Endothelial cell of umbilical vein (primary cell): ENCODE results near the gene ADTRP. TPM values are rescaled to one million over a fixed set of nuclear protein-coding genes. Genes with fewer than 3 reads are reported as not detected.

ENCODE experiments used
- BruUV-seq: library from RNA; stranded (reverse); fragments of 400-500 nt; replicated peaks from 2 replicates; lab custom pipeline; 2021; lab: Mats Ljungman, UMichigan
- CTCF ChIA-PET: fragments of 300-600, 350-600 bp; sonication (Branson Sonifier 250); formaldehyde crosslinking; loops from one replicate; lab custom pipeline; 2021; ENCODE audit warnings: antibody characterized with exemption, inconsistent platforms; lab: Charles Lee
- POLR2A ChIA-PET: fragments of 300-600, 350-600 bp; sonication (Branson Sonifier 250); formaldehyde crosslinking; loops from one replicate; lab custom pipeline; 2021; ENCODE audit warnings: antibody characterized with exemption, inconsistent platforms; lab: Charles Lee
- DNase-seq: peaks from one replicate; pipeline ENCODE4 v3.0.0-alpha.2; 2011; ENCODE audit warnings: low read depth, low spot score
- FAIRE-seq: peaks from 2 replicates; lab custom pipeline; 2011; peaks lifted over from hg19 to GRCh38; lab: Jason Lieb, UNC
- H2AFZ ChIP-seq: 2 replicates; pipeline ENCODE4 v1.6.0; 2012; ENCODE audit warnings: low read depth, low read length, control low read depth, inconsistent platforms
- H3K27ac ChIP-seq: 2 replicates; pipeline ENCODE4 v1.5.1; 2011; ENCODE audit warnings: low read depth, mild to moderate bottlenecking, control low read depth, low read length, moderate library complexity; ENCODE audit not compliant: insufficient read depth
- H3K27me3 ChIP-seq, 2 experiments: 2 replicates each; pipeline versions ENCODE4 v1.6.0 to v1.6.1; 2011; ENCODE audit warnings: low read length in 2 of 2, mixed read lengths in 1 of 2; ENCODE audit not compliant: control insufficient read depth in 2 of 2, insufficient read depth in 2 of 2
- H3K36me3 ChIP-seq, 2 experiments: 2 replicates in 1 of 2; 3 replicates in 1 of 2; pipeline ENCODE4 v1.5.1; 2011; ENCODE audit warnings: low read length in 2 of 2, mild to moderate bottlenecking in 1 of 2, moderate library complexity in 1 of 2; ENCODE audit not compliant: control insufficient read depth in 2 of 2, insufficient read depth in 2 of 2; ENCODE audit errors: extremely low read depth in 1 of 2
- H3K4me1 ChIP-seq: 3 replicates; pipeline ENCODE4 v1.5.1; 2011; ENCODE audit warnings: mild to moderate bottlenecking, low read length; ENCODE audit not compliant: control insufficient read depth, insufficient read depth; ENCODE audit errors: extremely low read depth
- H3K4me2 ChIP-seq: 2 replicates; pipeline ENCODE4 v1.6.1; 2011; ENCODE audit warnings: low read length, control low read depth, mixed read lengths; ENCODE audit not compliant: insufficient read depth
- H3K4me3 ChIP-seq, 3 experiments: fragments of 200-600 bp in 1 of 3; sonication (generic), shearing (Covaris generic) in 1 of 3; replicated peaks in 1 of 3; 2 replicates each; pipeline ENCODE4 v1.5.1; 2011 to 2016; ENCODE audit warnings: control low read depth in 3 of 3, low read length in 3 of 3, mild to moderate bottlenecking in 2 of 3, inconsistent platforms in 1 of 3, low read depth in 1 of 3, moderate library complexity in 1 of 3; ENCODE audit not compliant: insufficient read depth in 1 of 3
- H3K79me2 ChIP-seq: 2 replicates; pipeline ENCODE4 v1.6.0; 2012; ENCODE audit warnings: low read length, inconsistent platforms; ENCODE audit not compliant: control insufficient read depth, insufficient read depth
- H3K9ac ChIP-seq: replicated peaks from 2 replicates; pipeline ENCODE3; 2011; ENCODE audit warnings: low read length, control low read depth; ENCODE audit not compliant: insufficient read depth; ENCODE audit errors: extremely low read depth
- H3K9me1 ChIP-seq: replicated peaks from 3 replicates; pipeline ENCODE4 v1.6.0; 2011; ENCODE audit warnings: mild to moderate bottlenecking, low read length; ENCODE audit not compliant: control insufficient read depth, insufficient read depth; ENCODE audit errors: extremely low read depth
- H3K9me3 ChIP-seq: replicated peaks from 2 replicates; pipeline ENCODE4 v1.5.1; 2012; ENCODE audit warnings: low read length, inconsistent platforms; ENCODE audit not compliant: control insufficient read depth, insufficient read depth
- H4K20me1 ChIP-seq: replicated peaks from 2 replicates; pipeline ENCODE3; 2011; ENCODE audit warnings: mild to moderate bottlenecking, low read length; ENCODE audit not compliant: control insufficient read depth, insufficient read depth; ENCODE audit errors: extremely low read depth
- EZH2 ChIP-seq: IDR thresholded peaks from 2 replicates; pipeline ENCODE4 v1.6.1; 2012; ENCODE audit warnings: borderline replicate concordance, low read depth, mild to moderate bottlenecking, moderate library complexity, low read length, inconsistent platforms; ENCODE audit not compliant: severe bottlenecking
- FOS ChIP-seq: IDR thresholded peaks from 2 replicates; pipeline ENCODE4 v1.6.1; 2011; ENCODE audit warnings: mild to moderate bottlenecking, low read length, moderate library complexity, borderline replicate concordance; ENCODE audit not compliant: insufficient read depth
- GATA2 ChIP-seq: IDR thresholded peaks from 2 replicates; pipeline ENCODE4 v1.7.0; 2011; ENCODE audit warnings: low read depth, mild to moderate bottlenecking, moderate library complexity, mixed read lengths, low read length; ENCODE audit not compliant: insufficient read length, insufficient read depth
- JUN ChIP-seq: IDR thresholded peaks from 2 replicates; pipeline ENCODE4 v1.6.1; 2011; ENCODE audit warnings: borderline replicate concordance, low read depth; ENCODE audit not compliant: insufficient read length, insufficient read depth
- MYC ChIP-seq: IDR thresholded peaks from one replicate; pipeline ENCODE4 v1.6.1; 2011; ENCODE audit warnings: mild to moderate bottlenecking, low read depth, low read length
- POLR2A ChIP-seq: IDR thresholded peaks from 2 replicates; pipeline ENCODE4 v1.6.1; 2012; ENCODE audit warnings: low read depth, mild to moderate bottlenecking, control low read depth, low read length
- POLR2AphosphoS5 ChIP-seq: IDR thresholded peaks from 2 replicates; pipeline ENCODE4 v1.6.1; 2012; ENCODE audit warnings: low read depth, mild to moderate bottlenecking, control low read depth, low read length, moderate library complexity; ENCODE audit not compliant: insufficient read depth
- dilution Hi-C: fragments of 300-500 bp; cut with MboI; formaldehyde crosslinking; loops from one replicate; pipeline ENCODE4 v1.15.0; 2019; ENCODE audit warnings: low sequenced_read_pairs; ENCODE audit not compliant: extremely low pct_ligation_motif_present
- intact Hi-C: fragments of 100-400 bp; cut with micrococcal nuclease; formaldehyde crosslinking; loops from one replicate; pipeline ENCODE4 v1.10.0; 2022
- polyA plus RNA-seq, 4 experiments: library from polyadenylated mRNA; depleted of rRNA in 3 of 4; stranded (reverse) in 3 of 4; unstranded in 1 of 4; fragments of >200 nt; gene quantifications; 2 replicates each; pipeline versions ENCODE4 v1.2.1 to v1.2.3, GENCODE V29; 2011 to 2012; ENCODE audit warnings: missing spikeins in 1 of 4
- total RNA-seq: library from RNA; stranded (reverse); gene quantifications from 2 replicates; pipeline ENCODE4 v1.2.3, GENCODE V29; 2021
- TF ChIP-seq, protein P1 (sequence below): IDR thresholded peaks from 2 replicates; pipeline ENCODE4 v1.6.1; 2011; ENCODE audit not compliant: insufficient read depth, insufficient read length
- TF ChIP-seq, protein P2 (sequence below), 2 donors: IDR thresholded peaks; 1 replicate in 1 of 2; 2 replicates in 1 of 2; pipeline ENCODE4 v1.5.1; 2011; ENCODE audit warnings: low read length in 2 of 2, mild to moderate bottlenecking in 2 of 2, moderate library complexity in 2 of 2, control low read depth in 1 of 2, inconsistent platforms in 1 of 2, low read depth in 1 of 2; ENCODE audit not compliant: insufficient read depth in 1 of 2; ENCODE audit errors: extremely low read depth in 1 of 2

The ADTRP gene
- total and polyA plus RNA-seq, 2 donors (not counting 3 experiments of a cell fraction or from before 2014, with no cell fraction given) = 3.3 to 4.4 TPM

DNA sequence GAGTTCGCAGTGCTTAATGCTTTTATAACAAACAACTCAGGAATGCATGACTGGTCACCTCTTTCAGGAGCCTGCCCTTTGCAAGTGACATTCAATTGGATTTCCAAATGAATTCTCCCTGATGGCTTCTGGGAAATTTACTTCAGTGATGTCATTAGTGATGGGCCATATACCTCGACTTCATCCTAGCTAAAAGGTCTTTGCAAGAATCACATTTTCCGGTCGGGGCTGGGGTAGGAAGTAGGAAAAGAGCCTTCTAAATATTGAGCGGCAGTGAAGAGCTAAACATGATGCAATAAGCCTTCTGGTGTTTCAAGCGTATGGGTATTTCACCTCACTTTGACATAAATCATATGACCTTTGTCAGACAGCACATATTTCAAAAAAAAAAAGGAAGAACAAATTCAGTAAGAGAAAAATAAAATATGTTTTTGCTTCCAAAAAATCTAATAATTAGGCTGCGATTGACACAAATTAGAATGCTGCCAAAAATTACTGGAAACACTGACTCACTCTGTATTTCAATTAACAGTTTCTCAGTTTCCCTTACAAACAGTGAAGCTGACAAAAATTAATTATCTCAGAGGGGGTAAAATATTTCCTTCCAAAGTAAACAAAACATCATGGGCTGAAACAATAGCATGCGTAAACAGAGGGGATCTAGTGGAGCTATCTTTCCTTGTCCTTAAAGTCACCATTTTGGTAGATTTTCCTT lies 39.8 kb downstream of the ADTRP start:
- Histone ChIP-seq H3K27ac (no peak overlapping the region), H3K4me2 (no peak overlapping the region), H4K20me1 (no peaks in the 10 kb centered on the region), H3K9me1 (no peaks in the 10 kb centered on the region), H3K36me3 (no peaks in the 10 kb centered on the region), H3K27me3 (no peaks in the 10 kb centered on the region), H3K4me3 (no peak overlapping the region), H3K79me2 (peaks cover 89% of the 10 kb centered on the region), H3K9ac (no peak overlapping the region), H3K9me3 (no peaks in the 10 kb centered on the region), H2AFZ (no peak overlapping the region), H3K4me1 (no peaks in the 10 kb centered on the region)
- POLR2A ChIA-PET = no interaction called here
- BruUV-seq = no TSS peak
- intact Hi-C loops (no loop called here), dilution Hi-C loops (no loop called here)
- FAIRE-seq (no peak), DNase-seq (peak; percentile 62)
- TF ChIP-seq JUN (no peak), FOS (no peak), POLR2A (no peak), POLR2AphosphoS5 (no peak), GATA2 (no peak), EZH2 (no peak), MYC (no peak)
- TF ChIP-seq, protein P1, sequence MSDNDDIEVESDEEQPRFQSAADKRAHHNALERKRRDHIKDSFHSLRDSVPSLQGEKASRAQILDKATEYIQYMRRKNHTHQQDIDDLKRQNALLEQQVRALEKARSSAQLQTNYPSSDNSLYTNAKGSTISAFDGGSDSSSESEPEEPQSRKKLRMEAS = no peak
- TF ChIP-seq, protein P2, sequence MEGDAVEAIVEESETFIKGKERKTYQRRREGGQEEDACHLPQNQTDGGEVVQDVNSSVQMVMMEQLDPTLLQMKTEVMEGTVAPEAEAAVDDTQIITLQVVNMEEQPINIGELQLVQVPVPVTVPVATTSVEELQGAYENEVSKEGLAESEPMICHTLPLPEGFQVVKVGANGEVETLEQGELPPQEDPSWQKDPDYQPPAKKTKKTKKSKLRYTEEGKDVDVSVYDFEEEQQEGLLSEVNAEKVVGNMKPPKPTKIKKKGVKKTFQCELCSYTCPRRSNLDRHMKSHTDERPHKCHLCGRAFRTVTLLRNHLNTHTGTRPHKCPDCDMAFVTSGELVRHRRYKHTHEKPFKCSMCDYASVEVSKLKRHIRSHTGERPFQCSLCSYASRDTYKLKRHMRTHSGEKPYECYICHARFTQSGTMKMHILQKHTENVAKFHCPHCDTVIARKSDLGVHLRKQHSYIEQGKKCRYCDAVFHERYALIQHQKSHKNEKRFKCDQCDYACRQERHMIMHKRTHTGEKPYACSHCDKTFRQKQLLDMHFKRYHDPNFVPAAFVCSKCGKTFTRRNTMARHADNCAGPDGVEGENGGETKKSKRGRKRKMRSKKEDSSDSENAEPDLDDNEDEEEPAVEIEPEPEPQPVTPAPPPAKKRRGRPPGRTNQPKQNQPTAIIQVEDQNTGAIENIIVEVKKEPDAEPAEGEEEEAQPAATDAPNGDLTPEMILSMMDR (IDR thresholded peaks at IDR 0.05; ENCODE audit: extremely low read depth in 1 of 2, insufficient read depth in 1 of 2, low read depth in 1 of 2, low read length in 2 of 2) = no peak
- CTCF ChIA-PET = no interaction called here
